ENCODE results near the gene SORBS2.

The SORBS2 gene

GRCh38 chr4:185685804-185686203 is 126.2 kb downstream of the SORBS2 start:
- DNase-seq (ENCODE audit: low read depth), result no peak
- no peak overlapping the region for H3K4me3 ChIP-seq (ENCODE audit: low read length)
- TF ChIP-seq CTCF (conservative IDR thresholded peaks at IDR 0.05; ENCODE audit: low read depth, low read length), result no peak

DNA sequence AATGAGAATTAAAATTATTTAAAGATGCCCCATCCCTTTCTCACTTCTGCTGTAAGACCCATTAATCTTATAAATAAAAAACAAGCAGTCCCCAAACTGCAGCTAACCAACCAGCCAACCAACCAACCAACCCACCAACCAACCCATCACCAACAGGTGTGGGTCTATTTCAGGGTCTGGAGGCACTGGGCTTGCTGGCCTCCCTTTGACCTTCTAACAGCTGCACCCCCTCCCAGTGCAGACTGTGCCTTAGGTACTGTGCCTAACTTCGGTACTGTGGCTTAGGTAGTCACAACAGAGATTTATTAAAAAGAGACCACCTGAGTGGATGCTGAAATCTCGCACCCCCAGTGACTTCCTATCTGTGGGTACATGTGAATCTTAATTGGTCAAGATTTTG is 128.1 kb downstream of the SORBS2 start:
- DNase-seq (ENCODE audit: low read depth), result no peak
- no peak for TF ChIP-seq CTCF (conservative IDR thresholded peaks at IDR 0.05; ENCODE audit: low read depth, low read length)
- H3K4me3 ChIP-seq (ENCODE audit: low read length), result no peak overlapping the region

GRCh38 chr4:185683222-185683621 is 128.8 kb downstream of the SORBS2 start:
- TF ChIP-seq CTCF (conservative IDR thresholded peaks at IDR 0.05; ENCODE audit: low read depth, low read length), result no peak
- DNase-seq (ENCODE audit: low read depth), result no peak
- H3K4me3 ChIP-seq (ENCODE audit: low read length), result no peak overlapping the region

- no peak for TF ChIP-seq CTCF (conservative IDR thresholded peaks at IDR 0.05; ENCODE audit: low read depth, low read length)
- DNase-seq (ENCODE audit: low read depth), result no peak
- H3K4me3 ChIP-seq (ENCODE audit: low read length), result no peak overlapping the region
Observed at GRCh38 chr4:185682236-185682635, 129.8 kb downstream of the SORBS2 start.

DNA sequence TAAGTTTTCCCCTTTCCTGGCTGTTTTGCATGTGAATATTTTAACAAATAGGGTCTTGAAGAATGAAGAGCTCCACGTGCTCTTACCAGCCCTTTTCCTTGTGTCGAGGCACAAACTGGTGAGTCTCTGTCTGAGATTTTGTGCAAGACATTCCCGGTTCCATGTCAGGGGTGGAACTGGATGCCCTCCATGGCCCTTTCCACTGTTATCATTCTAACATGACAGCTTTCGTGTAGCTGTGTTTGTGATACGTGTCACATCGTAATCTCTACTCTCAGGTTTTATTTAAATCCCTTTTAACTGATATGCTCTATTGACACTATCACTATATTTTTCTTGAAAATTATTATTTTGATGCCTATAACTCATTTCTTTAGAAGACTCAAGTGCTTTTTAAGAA is 130.4 kb downstream of the SORBS2 start:
- DNase-seq (ENCODE audit: low read depth), result no peak
- H3K4me3 ChIP-seq (ENCODE audit: low read length), result no peak overlapping the region
- no peak for TF ChIP-seq CTCF (conservative IDR thresholded peaks at IDR 0.05; ENCODE audit: low read depth, low read length)

DNA sequence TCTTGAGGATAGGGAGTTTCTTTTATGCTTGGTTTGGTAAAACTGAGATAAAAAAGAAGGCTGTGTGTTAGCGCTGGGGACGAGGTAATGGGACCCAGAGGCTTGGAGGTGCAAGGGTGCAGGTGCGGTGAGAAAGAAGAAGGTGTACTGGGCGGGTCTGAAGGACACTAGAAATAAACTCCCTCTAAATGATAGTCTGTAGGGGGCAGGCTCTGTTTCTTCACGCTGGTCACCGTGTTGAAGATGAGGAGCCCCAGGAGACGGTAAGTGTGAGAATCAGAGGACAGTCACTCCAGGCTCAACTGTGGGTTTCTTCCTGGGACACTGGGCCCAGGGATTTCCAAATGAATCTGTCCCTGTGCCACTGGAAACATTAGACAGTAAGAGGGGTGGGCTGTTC is 131.4 kb downstream of the SORBS2 start:
- DNase-seq (ENCODE audit: low read depth), result no peak
- TF ChIP-seq CTCF (conservative IDR thresholded peaks at IDR 0.05; ENCODE audit: low read depth, low read length), result no peak
- no peak overlapping the region for H3K4me3 ChIP-seq (ENCODE audit: low read length)

GRCh38 chr4:185679523-185679922 is 132.5 kb downstream of the SORBS2 start:
- no peak for DNase-seq (ENCODE audit: low read depth)
- no peak for TF ChIP-seq CTCF (conservative IDR thresholded peaks at IDR 0.05; ENCODE audit: low read depth, low read length)
- no peak overlapping the region for H3K4me3 ChIP-seq (ENCODE audit: low read length)

Measured in retinal pigment epithelial cell (primary cell).